PC-3 (cell line): ENCODE data around the gene PIGN. TPM values are rescaled to one million over a fixed set of nuclear protein-coding genes. Genes with fewer than 3 reads are reported as not detected.
"Not testable (repeated sequence)": the region's sequence is repeated elsewhere in the genome, so short reads cannot be mapped to it uniquely, and the experiment has no call there.

ENCODE experiments used
- ATAC-seq: fragments of 200-7000 bp; cut with Tn5 transposase; 2 replicates; pipeline ENCODE4 v1.9.1; 2020; ENCODE audit warnings: mild to moderate bottlenecking, moderate library complexity
- BruUV-seq: library from RNA; stranded (reverse); fragments of 400-500 nt; replicated peaks from 2 replicates; lab custom pipeline; 2021; lab: Mats Ljungman, UMichigan
- CTCF ChIA-PET: fragments of 300-600 bp; sonication (Branson Sonifier 250); formaldehyde crosslinking; loops from one replicate; lab custom pipeline; 2022; ENCODE audit warnings: antibody characterized with exemption; lab: Charles Lee
- POLR2A ChIA-PET: fragments of 300-600 bp; sonication (Branson Sonifier 250); formaldehyde crosslinking; loops from one replicate; lab custom pipeline; 2022; ENCODE audit warnings: antibody characterized with exemption; ENCODE audit not compliant: unreplicated experiment; lab: Charles Lee
- DNase-seq: peaks from one replicate; pipeline ENCODE4 v3.0.0-alpha.2; 2015
- H2AFZ ChIP-seq: fragments of 300-600 bp; sonication (generic); 2 replicates; pipeline ENCODE4 v1.6.0; 2016; ENCODE audit warnings: antibody characterized with exemption, low read length
- H3F3A ChIP-seq: fragments of 300-600 bp; sonication (generic); one replicate; pipeline ENCODE4 v1.6.0; 2017; ENCODE audit warnings: antibody characterized with exemption, low read length, control low read depth, mild to moderate bottlenecking; ENCODE audit not compliant: unreplicated experiment
- H3K27ac ChIP-seq: fragments of 300-600 bp; sonication (generic); 2 replicates; pipeline ENCODE4 v1.5.1; 2016; ENCODE audit warnings: mild to moderate bottlenecking, low read length
- H3K27me3 ChIP-seq: fragments of 300-600 bp; sonication (generic); 2 replicates; pipeline ENCODE4 v1.6.1; 2016; ENCODE audit warnings: low read length, mixed read lengths
- H3K36me3 ChIP-seq: fragments of 300-600 bp; sonication (generic); 2 replicates; pipeline ENCODE4 v1.6.1; 2016; ENCODE audit warnings: low read depth, mixed run types, low read length, mixed read lengths
- H3K4me1 ChIP-seq: fragments of 300-600 bp; sonication (generic); 2 replicates; pipeline ENCODE4 v1.5.1; 2016; ENCODE audit warnings: low read length; ENCODE audit not compliant: insufficient read depth
- H3K4me2 ChIP-seq: fragments of 300-600 bp; sonication (generic); 2 replicates; pipeline ENCODE4 v1.6.0; 2016; ENCODE audit warnings: low read length
- H3K4me3 ChIP-seq: fragments of 300-600 bp; sonication (generic); 2 replicates; pipeline ENCODE4 v1.5.1; 2016; ENCODE audit warnings: mild to moderate bottlenecking, low read length, mixed read lengths
- H3K79me2 ChIP-seq: fragments of 300-600 bp; sonication (generic); 2 replicates; pipeline ENCODE4 v1.6.1; 2017; ENCODE audit warnings: low read length, mixed read lengths
- H3K9ac ChIP-seq: fragments of 300-600 bp; sonication (generic); 2 replicates; pipeline ENCODE4 v1.6.0; 2016; ENCODE audit warnings: mild to moderate bottlenecking, low read length
- H3K9me2 ChIP-seq: fragments of 300-600 bp; sonication (generic); replicated peaks from 2 replicates; pipeline ENCODE4 v1.6.1; 2016; ENCODE audit warnings: mixed run types, low read length, mixed read lengths
- H3K9me3 ChIP-seq: fragments of 300-600 bp; sonication (generic); 2 replicates; pipeline ENCODE4 v1.6.1; 2016; ENCODE audit warnings: low read length, mixed read lengths
- H4K20me1 ChIP-seq: fragments of 300-600 bp; sonication (generic); 2 replicates; pipeline ENCODE4 v1.6.1; 2016; ENCODE audit warnings: low read length, mixed read lengths
- EZH2 ChIP-seq: fragments of 300-600 bp; sonication (generic); IDR thresholded peaks from one replicate; pipeline ENCODE4 v1.6.1; 2017; ENCODE audit warnings: antibody characterized with exemption, mild to moderate bottlenecking, low read length; ENCODE audit not compliant: unreplicated experiment
- EZH2phosphoT487 ChIP-seq: fragments of 300-600 bp; sonication (generic); IDR thresholded peaks from 2 replicates; pipeline ENCODE4 v1.6.1; 2018; ENCODE audit warnings: mild to moderate bottlenecking, antibody characterized with exemption, low read length, borderline replicate concordance
- intact Hi-C: fragments of 100-400 bp; cut with micrococcal nuclease; formaldehyde crosslinking; loops from 2 replicates; pipeline ENCODE4 v1.9.0; 2023
- total RNA-seq: library from RNA; depleted of rRNA; stranded (reverse); fragments of >200 nt; gene quantifications from 2 replicates; pipeline ENCODE4 v1.2.3, GENCODE V29; 2014
- TF ChIP-seq, protein P1 (sequence below): fragments of 300-600 bp; sonication (generic); conservative IDR thresholded peaks from 2 replicates; pipeline ENCODE4 v1.5.1; 2017; ENCODE audit warnings: antibody characterized with exemption, low read depth, mild to moderate bottlenecking, low read length

Gene PIGN
- total RNA-seq, 1 experiment from 2014 or later = 22.7 TPM

DNA sequence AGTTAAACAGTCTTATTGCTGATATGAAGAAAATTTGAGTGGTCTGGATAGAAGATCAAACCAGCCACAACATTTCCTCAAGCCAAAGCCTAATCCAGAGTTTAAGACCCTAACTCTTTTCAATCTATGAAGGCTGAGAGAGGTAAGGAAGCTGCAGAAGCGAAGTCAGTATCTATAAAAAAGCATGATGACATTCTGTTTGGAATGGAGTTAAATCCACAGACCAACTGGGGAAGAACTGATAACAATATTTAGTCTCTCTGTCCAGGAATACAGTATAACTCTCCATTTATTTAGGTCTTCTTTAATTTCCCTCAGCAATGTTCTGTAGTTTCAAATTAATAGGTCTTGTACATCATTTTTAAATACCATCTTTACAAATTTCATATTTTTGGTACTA lies 16.0 kb downstream of the PIGN start:
- intact Hi-C loops = no loop called here
- H3K27me3 ChIP-seq = no peaks in the 10 kb centered on the region
- TF ChIP-seq EZH2phosphoT487 (no peak), EZH2 (no peak)
- TF ChIP-seq, protein P1, sequence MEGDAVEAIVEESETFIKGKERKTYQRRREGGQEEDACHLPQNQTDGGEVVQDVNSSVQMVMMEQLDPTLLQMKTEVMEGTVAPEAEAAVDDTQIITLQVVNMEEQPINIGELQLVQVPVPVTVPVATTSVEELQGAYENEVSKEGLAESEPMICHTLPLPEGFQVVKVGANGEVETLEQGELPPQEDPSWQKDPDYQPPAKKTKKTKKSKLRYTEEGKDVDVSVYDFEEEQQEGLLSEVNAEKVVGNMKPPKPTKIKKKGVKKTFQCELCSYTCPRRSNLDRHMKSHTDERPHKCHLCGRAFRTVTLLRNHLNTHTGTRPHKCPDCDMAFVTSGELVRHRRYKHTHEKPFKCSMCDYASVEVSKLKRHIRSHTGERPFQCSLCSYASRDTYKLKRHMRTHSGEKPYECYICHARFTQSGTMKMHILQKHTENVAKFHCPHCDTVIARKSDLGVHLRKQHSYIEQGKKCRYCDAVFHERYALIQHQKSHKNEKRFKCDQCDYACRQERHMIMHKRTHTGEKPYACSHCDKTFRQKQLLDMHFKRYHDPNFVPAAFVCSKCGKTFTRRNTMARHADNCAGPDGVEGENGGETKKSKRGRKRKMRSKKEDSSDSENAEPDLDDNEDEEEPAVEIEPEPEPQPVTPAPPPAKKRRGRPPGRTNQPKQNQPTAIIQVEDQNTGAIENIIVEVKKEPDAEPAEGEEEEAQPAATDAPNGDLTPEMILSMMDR = no peak
- no peak overlapping the region for H3K9ac ChIP-seq
- no peaks in the 10 kb centered on the region for H3F3A ChIP-seq
- POLR2A ChIA-PET = no interaction called here
- 0 out of 2 replicates have a peak, but pooled peaks cover 4% of the 10 kb centered on the region for H3K79me2 ChIP-seq
- H2AFZ ChIP-seq = no peak overlapping the region
- no peaks in the 10 kb centered on the region for H3K36me3 ChIP-seq
- no peaks in the 10 kb centered on the region for H3K9me2 ChIP-seq
- BruUV-seq = no TSS peak
- H3K4me2 ChIP-seq = no peak overlapping the region
- CTCF ChIA-PET = no interaction called here
- H3K4me1 ChIP-seq = no peaks in the 10 kb centered on the region
- ATAC-seq (no peak), DNase-seq (no peak)
- no peak overlapping the region for H3K4me3 ChIP-seq
- H3K9me3 ChIP-seq = no peaks in the 10 kb centered on the region
- no peaks in the 10 kb centered on the region for H4K20me1 ChIP-seq
- H3K27ac ChIP-seq = no peak overlapping the region

DNA sequence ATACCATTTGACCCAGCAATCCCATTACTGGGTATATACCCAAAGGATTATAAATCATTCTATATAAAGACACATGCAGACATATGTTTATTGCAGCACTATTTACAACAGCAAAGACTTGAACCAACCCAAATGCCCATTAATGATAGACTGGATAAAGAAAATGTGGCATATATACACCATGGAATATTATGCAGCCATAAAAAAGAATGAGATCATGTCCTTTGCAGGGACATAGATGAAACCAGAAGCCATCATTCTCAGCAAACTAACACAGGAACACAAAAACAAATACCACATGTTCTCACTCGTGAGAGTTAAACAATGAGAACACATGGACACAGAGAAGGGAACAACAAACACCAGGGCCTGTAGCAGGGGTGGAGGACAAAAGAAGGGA lies 20.3 kb downstream of the PIGN start:
- H3K9me2 ChIP-seq, intact Hi-C loops, H4K20me1 ChIP-seq, BruUV-seq, H3K4me1 ChIP-seq, H3K4me2 ChIP-seq, H3K36me3 ChIP-seq, H3F3A ChIP-seq, H3K27me3 ChIP-seq, H3K79me2 ChIP-seq, ATAC-seq, H3K9me3 ChIP-seq, H3K9ac ChIP-seq, POLR2A ChIA-PET, CTCF ChIA-PET, DNase-seq, H2AFZ ChIP-seq, H3K4me3 ChIP-seq, H3K27ac ChIP-seq: not testable (repeated sequence)

DNA sequence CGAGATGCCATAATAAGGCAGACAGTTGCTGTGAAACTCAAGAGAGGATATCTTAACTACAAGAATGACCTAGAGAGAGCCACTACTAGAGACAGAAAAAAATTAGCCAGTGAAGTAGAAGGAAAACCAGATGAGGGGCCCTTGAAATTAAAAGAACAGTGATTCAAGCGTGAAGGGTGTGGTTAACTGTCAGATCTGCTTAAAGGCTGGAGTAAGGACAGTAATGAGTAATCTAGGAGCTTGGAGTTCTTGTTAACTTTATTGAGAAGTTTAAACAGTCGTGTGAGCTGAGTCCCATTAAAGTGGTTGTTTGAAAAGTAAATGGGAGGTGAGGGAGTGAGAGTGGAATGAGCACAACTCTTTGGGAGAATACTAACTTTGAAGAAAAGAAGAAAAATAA lies 21.3 kb downstream of the PIGN start:
- ATAC-seq (peak; percentile 56), DNase-seq (no peak)
- intact Hi-C loops = no loop called here
- TF ChIP-seq EZH2phosphoT487 (no peak), EZH2 (no peak)
- TF ChIP-seq, protein P1 = no peak
- ChIA-PET POLR2A (interaction anchor here (0.6 kb wide), 1 partner anchor 108 kb away, joined by 9 read pairs; no protein-coding TSS in a partner anchor), CTCF (no interaction called here)
- Histone ChIP-seq H4K20me1 (no peaks in the 10 kb centered on the region), H3K9me3 (no peaks in the 10 kb centered on the region), H3K27me3 (no peaks in the 10 kb centered on the region), H3K9me2 (no peaks in the 10 kb centered on the region), H3K4me1 (no peaks in the 10 kb centered on the region), H3K36me3 (no peaks in the 10 kb centered on the region), H2AFZ (no peak overlapping the region), H3K4me3 (no peak overlapping the region), H3F3A (no peaks in the 10 kb centered on the region), H3K4me2 (no peak overlapping the region), H3K9ac (no peak overlapping the region), H3K79me2 (no peaks in the 10 kb centered on the region), H3K27ac (no peak overlapping the region)
- no TSS peak for BruUV-seq
